Muscle layer of colon (tissue), 2 donors: Measurements from ENCODE around the gene MAN2A2.

Experiments
- H3K27ac ChIP-seq: one replicate; pipeline ENCODE4 v1.7.0; 2013; ENCODE audit warnings: low read depth, mild to moderate bottlenecking, low read length, moderate library complexity
- H3K27me3 ChIP-seq, 2 donors: one replicate each; pipeline ENCODE4 v1.7.0; 2013; ENCODE audit warnings: low read length in 2 of 2, mild to moderate bottlenecking in 2 of 2; ENCODE audit not compliant: insufficient read depth in 2 of 2, control insufficient read depth in 1 of 2
- H3K36me3 ChIP-seq: one replicate; pipeline ENCODE4 v1.7.0; 2013; ENCODE audit warnings: mild to moderate bottlenecking, low read length; ENCODE audit not compliant: insufficient read depth
- H3K4me1 ChIP-seq: one replicate; pipeline ENCODE4 v1.7.0; 2013; ENCODE audit warnings: mild to moderate bottlenecking, low read length; ENCODE audit not compliant: insufficient read depth
- H3K4me3 ChIP-seq, 2 donors: one replicate each; pipeline ENCODE4 v1.7.0; 2013; ENCODE audit warnings: low read length in 2 of 2, low read depth in 1 of 2, mild to moderate bottlenecking in 1 of 2, moderate library complexity in 1 of 2
- H3K9ac ChIP-seq: one replicate; pipeline ENCODE4 v1.7.0; 2013; ENCODE audit warnings: low read length
- H3K9me3 ChIP-seq: one replicate; pipeline ENCODE4 v1.7.0; 2013; ENCODE audit warnings: mild to moderate bottlenecking, low read length
- donor health status: abdominal sarcoma.
- donor health status: Adenocarcinoma of cecum.

MAN2A2 gene

DNA sequence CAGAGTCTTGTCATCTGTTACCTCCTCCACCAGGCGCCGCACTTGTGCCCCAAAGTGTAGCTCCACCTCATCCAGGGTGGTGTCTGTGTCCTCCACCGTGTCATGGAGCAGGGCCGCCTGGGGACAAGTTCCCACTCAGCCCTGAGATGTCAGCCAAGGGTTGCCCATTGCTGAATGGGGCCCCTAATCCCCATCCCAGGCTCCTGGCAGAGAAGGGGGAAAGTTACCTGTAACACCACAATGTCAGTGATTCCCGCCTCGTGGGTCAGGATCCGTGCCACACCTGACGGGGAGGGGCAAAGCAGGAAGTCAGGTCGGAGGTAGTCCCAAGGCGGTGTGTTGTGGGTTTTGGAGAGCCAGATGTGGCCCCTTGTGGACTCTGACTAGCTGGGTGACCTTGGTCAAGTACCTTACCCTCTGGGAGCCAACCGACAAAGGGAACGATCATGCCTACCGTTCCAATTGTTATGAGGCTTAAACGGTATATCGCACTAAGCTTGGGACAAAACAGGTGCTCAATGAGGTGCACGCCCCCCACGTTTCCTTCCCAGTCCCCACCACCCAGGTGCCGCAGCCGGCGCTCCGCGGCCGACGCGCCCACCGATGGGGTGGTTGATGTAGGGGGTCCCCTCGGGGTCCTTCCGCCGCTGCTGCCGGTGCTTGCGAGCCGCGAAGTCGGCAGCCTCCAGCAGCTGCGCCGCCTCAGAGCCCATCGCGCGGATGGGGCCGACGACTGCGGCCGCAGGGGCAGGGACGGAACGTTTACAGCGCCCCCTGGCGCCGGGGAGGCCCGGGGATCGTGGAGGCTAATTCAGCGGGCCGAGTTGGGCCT, 28.9 kb downstream of the MAN2A2 start, which contains the start of gene HDDC3:
Gene HDDC3 (minus strand): TSS at position 722 of the 832 bp plus-strand sequence. CDS start 9 bp downstream, at position 713.
- peak within 1 kb of the TSS; percentile 79 for H3K9ac ChIP-seq
- no peaks in the 10 kb centered on the region for H3K36me3 ChIP-seq
- H3K27me3 ChIP-seq: no peaks in the 10 kb centered on the region
- H3K4me3 ChIP-seq: peak within 1 kb of the TSS; percentile 72 to 91
- H3K27ac ChIP-seq: peak within 1 kb of the TSS; percentile 79
- H3K4me1 ChIP-seq: peaks cover 48% of the 10 kb centered on the region
- H3K9me3 ChIP-seq: no peaks in the 10 kb centered on the region

DNA sequence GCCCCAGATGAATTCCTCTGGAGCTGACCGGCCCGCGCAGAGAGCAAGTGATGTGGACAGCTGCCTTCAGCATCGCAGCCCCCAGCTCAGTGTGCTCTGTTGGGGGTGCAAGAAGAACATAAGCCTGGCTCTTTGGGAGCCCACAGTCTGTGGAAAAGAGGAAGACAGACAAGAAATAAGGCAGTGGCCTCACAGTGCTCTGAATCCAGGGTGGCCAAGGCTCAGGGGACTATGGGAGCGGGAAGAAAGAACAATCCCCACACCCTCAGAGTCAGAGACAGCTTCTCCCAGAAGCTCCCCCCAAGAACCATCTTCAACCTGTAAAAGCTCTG, 29.5 kb downstream of the MAN2A2 start:
- Histone ChIP-seq H3K4me3 (peak overlapping the region; percentile 72 to 91), H3K27ac (peak overlapping the region; percentile 79), H3K4me1 (peaks cover 48% of the 10 kb centered on the region), H3K9me3 (no peaks in the 10 kb centered on the region), H3K9ac (no peak overlapping the region), H3K36me3 (no peaks in the 10 kb centered on the region), H3K27me3 (no peaks in the 10 kb centered on the region)

DNA sequence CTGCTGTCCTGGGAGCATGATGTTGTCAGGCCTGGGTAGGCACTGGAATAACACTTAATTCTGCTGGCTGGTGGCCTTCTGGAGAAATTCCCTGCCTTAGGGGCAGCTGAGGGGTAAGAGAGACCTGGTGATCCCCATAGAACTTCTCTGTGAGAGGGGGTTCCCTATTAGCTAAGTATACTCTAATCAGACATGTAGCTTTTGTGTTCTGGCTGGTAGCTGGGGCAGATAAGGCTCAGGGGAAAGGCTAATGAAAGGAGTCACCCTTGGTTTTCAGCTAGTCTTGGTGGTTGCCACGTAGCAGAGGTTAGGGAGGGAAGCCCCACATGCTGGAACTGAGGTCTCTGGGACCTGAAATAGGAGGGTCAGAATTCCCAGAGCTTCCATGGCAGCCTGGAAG, 30.2 kb downstream of the MAN2A2 start:
- peaks cover 48% of the 10 kb centered on the region for H3K4me1 ChIP-seq
- no peaks in the 10 kb centered on the region for H3K27me3 ChIP-seq
- no peaks in the 10 kb centered on the region for H3K9me3 ChIP-seq
- H3K27ac ChIP-seq: no peak overlapping the region
- no peak overlapping the region for H3K9ac ChIP-seq
- peaks cover 2% of the 10 kb centered on the region for H3K36me3 ChIP-seq
- H3K4me3 ChIP-seq: no peak overlapping the region

DNA sequence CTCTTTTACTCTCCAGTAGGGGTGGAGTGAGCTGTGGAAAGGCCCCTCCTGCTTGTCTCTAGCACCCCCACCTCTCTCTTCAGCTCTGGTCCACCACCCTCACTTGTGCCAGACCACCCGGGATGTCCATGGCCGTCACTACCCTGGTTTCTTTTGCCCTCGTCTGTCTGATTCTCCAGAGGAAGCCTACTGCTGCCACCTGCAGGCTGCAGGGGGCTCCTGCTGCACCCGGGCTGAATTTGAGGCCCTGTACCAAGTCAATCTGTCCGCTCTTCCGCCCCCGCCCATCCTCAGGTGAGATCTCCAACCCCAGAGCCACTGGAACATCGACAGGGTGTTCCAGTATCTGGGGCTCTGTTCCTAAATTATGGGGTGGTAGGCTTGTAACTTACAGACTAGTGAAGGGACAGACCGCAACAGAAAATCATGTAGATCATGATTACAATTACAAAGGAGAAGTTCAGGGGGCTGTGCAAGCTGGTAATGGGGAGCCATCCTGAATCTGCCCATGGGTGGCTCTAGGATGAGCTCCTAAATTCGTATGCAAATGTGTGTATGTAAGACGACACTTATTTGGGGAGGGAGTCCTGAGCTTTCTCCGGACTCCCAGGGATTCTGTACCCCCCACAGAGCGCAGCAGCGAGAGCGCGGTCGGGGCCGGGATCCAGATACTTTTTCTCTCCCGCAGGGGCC, 31.3 kb downstream of the MAN2A2 start:
- no peaks in the 10 kb centered on the region for H3K9me3 ChIP-seq
- H3K27ac ChIP-seq: peak overlapping the region; percentile 75
- peaks cover 44% of the 10 kb centered on the region for H3K4me1 ChIP-seq
- no peak overlapping the region for H3K9ac ChIP-seq
- peak overlapping the region; percentile 45 to 65 for H3K4me3 ChIP-seq
- H3K36me3 ChIP-seq: peaks cover 9% of the 10 kb centered on the region
- H3K27me3 ChIP-seq: no peaks in the 10 kb centered on the region

DNA sequence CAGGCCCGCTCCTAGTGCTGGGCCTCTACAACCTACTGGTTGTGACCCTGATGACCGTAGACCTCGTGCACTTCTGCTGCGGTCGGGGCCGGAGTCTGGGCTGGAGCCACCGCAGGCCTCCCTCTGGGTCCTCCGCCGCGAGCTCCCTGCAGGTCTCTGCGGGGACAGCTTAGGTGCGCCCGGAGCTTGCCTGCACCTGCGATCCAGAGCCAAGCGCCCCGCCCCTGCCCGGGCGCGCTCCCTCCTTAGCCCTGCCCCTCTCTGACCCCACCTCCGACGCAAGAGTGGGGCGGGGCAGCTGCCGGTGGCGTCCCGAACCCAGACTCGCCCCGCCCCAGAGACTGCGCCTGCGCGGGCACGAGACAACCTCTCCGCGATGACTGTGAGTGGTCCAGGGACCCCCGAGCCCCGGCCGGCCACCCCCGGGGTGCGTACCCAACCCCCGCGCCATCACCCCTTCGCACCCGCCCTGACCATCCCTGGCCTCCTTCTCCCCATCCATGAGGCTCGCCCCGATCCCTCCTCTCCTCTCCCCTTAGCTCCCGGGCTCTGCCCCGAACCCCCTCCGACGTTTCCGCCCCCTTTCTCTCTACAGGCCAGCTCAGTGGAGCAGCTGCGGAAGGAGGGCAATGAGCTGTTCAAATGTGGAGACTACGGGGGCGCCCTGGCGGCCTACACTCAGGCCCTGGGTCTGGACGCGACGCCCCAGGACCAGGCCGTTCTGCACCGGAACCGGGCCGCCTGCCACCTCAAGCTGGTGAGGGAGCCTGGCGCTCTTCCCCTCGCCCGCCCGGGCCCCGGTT, 32.0 kb downstream of the MAN2A2 start, which contains the start of gene UNC45A:
Gene UNC45A (plus strand): TSS at position 337 of the 803 bp plus-strand sequence. CDS start 40 bp downstream, at position 377.
- Histone ChIP-seq H3K9me3 (no peaks in the 10 kb centered on the region), H3K4me3 (peak within 1 kb of the TSS; percentile 45 to 65), H3K27me3 (no peaks in the 10 kb centered on the region), H3K4me1 (peaks cover 43% of the 10 kb centered on the region), H3K27ac (peak within 1 kb of the TSS; percentile 75), H3K9ac (peak within 1 kb of the TSS; percentile 10), H3K36me3 (peaks cover 17% of the 10 kb centered on the region)

DNA sequence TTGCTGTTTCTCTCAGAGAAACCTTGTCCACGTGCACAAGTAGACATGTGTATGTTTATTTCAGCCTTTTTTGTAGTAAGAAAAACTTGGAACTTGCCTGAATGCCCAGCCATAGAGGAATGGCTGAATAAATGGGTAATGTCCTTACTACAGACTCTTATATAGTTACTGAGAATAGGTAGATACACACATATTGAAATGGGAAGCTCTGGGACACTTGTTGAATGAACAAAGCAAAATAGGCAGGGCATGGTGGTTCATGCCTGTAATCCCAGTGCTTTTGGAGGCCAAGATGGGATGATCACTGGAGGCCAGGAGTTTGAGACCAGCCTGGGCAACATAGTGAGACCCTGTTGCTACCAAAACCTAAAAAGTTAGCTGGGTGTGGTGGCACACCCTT, 33.7 kb downstream of the MAN2A2 start:
- Histone ChIP-seq H3K36me3 (peaks cover 28% of the 10 kb centered on the region), H3K9me3 (no peaks in the 10 kb centered on the region), H3K4me1 (peaks cover 30% of the 10 kb centered on the region), H3K4me3 (no peak overlapping the region), H3K27me3 (no peaks in the 10 kb centered on the region), H3K27ac (no peak overlapping the region), H3K9ac (no peak overlapping the region)

DNA sequence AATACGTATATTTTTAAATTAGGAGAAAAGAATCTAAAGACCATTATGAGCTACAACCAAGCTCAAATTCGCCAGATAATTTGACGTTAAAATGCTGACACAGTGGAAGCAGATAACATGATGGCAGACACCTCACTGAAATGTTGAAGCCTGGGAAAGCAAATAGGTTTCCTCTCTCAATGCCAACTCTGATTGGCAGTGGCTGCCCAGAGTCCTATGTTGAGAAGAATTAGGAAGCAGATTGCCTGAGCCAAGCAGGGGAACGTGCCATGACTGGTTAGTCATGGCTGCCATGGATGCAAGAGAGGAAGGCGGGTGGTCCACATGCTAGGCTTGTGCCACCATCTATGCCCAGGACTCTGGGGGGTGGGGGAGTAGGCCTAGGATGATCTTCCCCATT, 35.2 kb downstream of the MAN2A2 start:
- H3K36me3 ChIP-seq: peaks cover 43% of the 10 kb centered on the region
- H3K27ac ChIP-seq: no peak overlapping the region
- no peak overlapping the region for H3K9ac ChIP-seq
- no peaks in the 10 kb centered on the region for H3K9me3 ChIP-seq
- no peaks in the 10 kb centered on the region for H3K27me3 ChIP-seq
- peaks cover 22% of the 10 kb centered on the region for H3K4me1 ChIP-seq
- H3K4me3 ChIP-seq: no peak overlapping the region

DNA sequence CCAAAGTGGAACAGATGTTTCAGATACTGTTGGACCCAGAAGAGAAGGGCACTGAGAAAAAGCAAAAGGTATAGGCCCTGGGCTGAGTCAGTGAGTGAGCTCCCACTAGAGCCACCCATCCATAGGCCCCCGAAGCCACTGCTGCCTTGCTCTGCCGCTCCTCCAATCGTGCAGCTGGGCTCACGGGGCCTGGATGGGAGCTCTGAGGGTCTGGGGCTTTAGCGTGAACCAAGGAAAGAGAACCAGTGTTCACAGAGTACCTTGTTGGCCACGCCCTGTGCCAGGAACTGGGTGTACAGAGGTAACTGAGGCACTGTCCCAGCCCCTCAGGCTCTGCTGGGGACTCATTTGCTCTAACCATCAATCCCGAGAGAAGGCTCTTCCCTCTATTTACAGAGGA, 36.7 kb downstream of the MAN2A2 start:
- Histone ChIP-seq H3K4me3 (no peak overlapping the region), H3K9ac (no peak overlapping the region), H3K36me3 (peaks cover 58% of the 10 kb centered on the region), H3K27ac (no peak overlapping the region), H3K4me1 (peaks cover 10% of the 10 kb centered on the region), H3K9me3 (no peaks in the 10 kb centered on the region), H3K27me3 (no peaks in the 10 kb centered on the region)

DNA sequence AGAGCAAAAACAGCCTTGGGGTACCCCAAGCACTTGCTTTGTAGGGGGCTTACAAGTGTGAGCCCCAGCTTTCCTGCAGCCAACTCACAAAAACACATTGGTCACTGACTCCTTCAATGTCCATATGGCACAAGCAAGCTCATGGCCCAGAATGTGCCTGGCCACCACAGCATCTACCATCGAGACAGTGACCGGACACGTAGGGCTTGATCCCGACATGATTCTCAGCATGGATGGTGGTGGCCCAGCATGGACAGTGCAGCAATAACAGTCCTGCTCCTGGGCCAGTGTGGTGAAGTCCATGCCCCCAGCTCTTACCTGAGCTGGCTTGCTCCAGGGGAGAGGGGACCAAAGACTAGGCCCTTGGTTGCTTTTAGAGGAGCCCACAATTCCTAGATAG, 37.9 kb downstream of the MAN2A2 start:
- Histone ChIP-seq H3K4me3 (no peak overlapping the region), H3K27ac (no peak overlapping the region), H3K9me3 (no peaks in the 10 kb centered on the region), H3K27me3 (no peaks in the 10 kb centered on the region), H3K36me3 (peaks cover 62% of the 10 kb centered on the region), H3K9ac (no peak overlapping the region), H3K4me1 (peaks cover 6% of the 10 kb centered on the region)

DNA sequence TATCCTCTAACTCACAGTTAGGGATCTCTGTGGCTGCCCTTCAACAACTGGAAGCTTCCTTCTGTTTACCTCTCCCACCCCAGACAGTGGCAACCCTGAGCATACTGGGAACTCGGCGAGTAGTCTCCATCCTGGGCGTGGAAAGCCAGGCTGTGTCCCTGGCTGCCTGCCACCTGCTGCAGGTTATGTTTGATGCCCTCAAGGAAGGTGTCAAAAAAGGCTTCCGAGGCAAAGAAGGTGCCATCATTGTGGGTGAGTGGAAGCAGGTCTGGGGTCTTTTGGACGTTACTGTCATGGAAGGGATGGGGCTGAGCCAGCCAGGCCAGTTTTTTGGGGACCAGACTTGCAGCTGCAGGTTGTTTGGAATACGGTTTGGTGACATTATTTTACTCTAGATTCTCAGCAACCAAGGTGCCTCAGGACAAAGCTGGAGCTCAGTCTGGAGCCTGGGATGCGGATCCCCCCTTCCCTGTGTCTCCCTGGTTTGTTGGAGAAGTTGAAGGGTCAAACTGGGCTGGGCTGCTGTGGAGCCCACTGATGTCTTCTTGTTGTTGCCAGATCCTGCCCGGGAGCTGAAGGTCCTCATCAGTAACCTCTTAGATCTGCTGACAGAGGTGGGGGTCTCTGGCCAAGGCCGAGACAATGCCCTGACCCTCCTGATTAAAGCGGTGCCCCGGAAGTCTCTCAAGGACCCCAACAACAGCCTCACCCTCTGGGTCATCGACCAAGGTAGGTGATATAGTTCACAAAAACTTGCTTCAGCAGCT, 39.4 kb downstream of the MAN2A2 start:
- Histone ChIP-seq H3K27me3 (no peaks in the 10 kb centered on the region), H3K4me3 (no peak overlapping the region), H3K9ac (no peak overlapping the region), H3K36me3 (peaks cover 75% of the 10 kb centered on the region), H3K9me3 (no peaks in the 10 kb centered on the region), H3K4me1 (no peaks in the 10 kb centered on the region), H3K27ac (no peak overlapping the region)
